ENCODE results near the gene ADH5. TPM values are rescaled to one million over a fixed set of nuclear protein-coding genes. Genes with fewer than 3 reads are reported as not detected.

ADH5 gene
- total RNA-seq, 1 experiment from 2014 or later = 64.3 TPM

DNA sequence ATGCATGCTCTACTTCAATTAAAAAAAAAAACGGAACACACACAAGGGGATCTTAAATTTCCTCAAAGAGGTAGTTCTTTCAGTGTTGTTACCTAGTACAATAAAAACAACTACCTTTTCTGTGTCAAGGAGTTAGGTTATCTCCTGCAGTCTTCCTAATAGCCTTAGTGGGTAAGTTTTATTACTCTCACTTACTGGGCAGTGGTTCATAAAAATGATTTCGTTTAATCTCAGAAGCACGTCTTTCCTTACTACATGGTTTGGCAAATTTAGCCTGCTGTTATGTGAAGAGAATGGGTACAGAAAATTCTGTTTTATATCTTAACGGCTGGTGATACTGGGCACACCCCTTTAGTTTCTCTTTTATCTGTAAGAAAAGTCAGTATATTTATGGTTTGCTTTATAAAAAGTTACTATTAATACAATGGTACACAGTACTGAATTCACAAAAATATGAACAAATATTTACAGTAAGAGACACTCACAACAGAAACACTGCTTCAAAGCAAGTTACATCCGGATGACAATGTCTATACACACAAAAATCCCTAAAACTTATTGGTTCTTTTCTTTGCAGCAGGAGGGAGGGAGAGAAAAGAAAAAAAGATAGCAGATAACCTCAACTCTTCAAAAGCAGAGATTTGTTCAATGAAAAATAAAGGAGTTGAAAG is 8.8 kb downstream of the ADH5 start:
- Histone ChIP-seq H3K4me1 (ENCODE audit: low read length) (no peaks in the 10 kb centered on the region), H2AFZ (ENCODE audit: low read length) (no peak overlapping the region), H3K9me3 (ENCODE audit: low read length) (no peaks in the 10 kb centered on the region), H3K9ac (ENCODE audit: low read length) (no peak overlapping the region), H4K20me1 (ENCODE audit: insufficient read depth, low read depth, low read length) (no peaks in the 10 kb centered on the region), H3K27ac (ENCODE audit: low read length) (no peak overlapping the region), H3K4me3 (ENCODE audit: low read length) (no peak overlapping the region), H3K9me2 (replicated peaks; ENCODE audit: insufficient read depth, low read length) (no peaks in the 10 kb centered on the region), H3K27me3 (ENCODE audit: low read length) (no peaks in the 10 kb centered on the region), H3K36me3 (ENCODE audit: insufficient read depth, low read length) (peaks cover 55% of the 10 kb centered on the region; the same call in 1 of the 2 replicates), H3K4me2 (ENCODE audit: low read depth, low read length, poor library complexity, severe bottlenecking) (no peak overlapping the region), H3K79me2 (ENCODE audit: low read length) (peaks cover 27% of the 10 kb centered on the region)
- DNase-seq = no peak

- H3K9ac ChIP-seq (ENCODE audit: low read length) = no peak overlapping the region
- H4K20me1 ChIP-seq (ENCODE audit: insufficient read depth, low read depth, low read length) = no peaks in the 10 kb centered on the region
- no peak overlapping the region for H2AFZ ChIP-seq (ENCODE audit: low read length)
- no peaks in the 10 kb centered on the region for H3K9me2 ChIP-seq (replicated peaks; ENCODE audit: insufficient read depth, low read length)
- no peak overlapping the region for H3K4me2 ChIP-seq (ENCODE audit: low read depth, low read length, poor library complexity, severe bottlenecking)
- no peaks in the 10 kb centered on the region for H3K27me3 ChIP-seq (ENCODE audit: low read length)
- no peak overlapping the region for H3K4me3 ChIP-seq (ENCODE audit: low read length)
- H3K4me1 ChIP-seq (ENCODE audit: low read length) = no peaks in the 10 kb centered on the region
- DNase-seq = no peak
- no peak overlapping the region for H3K27ac ChIP-seq (ENCODE audit: low read length)
- peaks cover 48% of the 10 kb centered on the region; the same call in 1 of the 2 replicates for H3K36me3 ChIP-seq (ENCODE audit: insufficient read depth, low read length)
- H3K79me2 ChIP-seq (ENCODE audit: low read length) = peaks cover 20% of the 10 kb centered on the region
- H3K9me3 ChIP-seq (ENCODE audit: low read length) = no peaks in the 10 kb centered on the region
These were observed 9.5 kb downstream of the ADH5 start for GRCh38 chr4:99078931-99079624.

DNA sequence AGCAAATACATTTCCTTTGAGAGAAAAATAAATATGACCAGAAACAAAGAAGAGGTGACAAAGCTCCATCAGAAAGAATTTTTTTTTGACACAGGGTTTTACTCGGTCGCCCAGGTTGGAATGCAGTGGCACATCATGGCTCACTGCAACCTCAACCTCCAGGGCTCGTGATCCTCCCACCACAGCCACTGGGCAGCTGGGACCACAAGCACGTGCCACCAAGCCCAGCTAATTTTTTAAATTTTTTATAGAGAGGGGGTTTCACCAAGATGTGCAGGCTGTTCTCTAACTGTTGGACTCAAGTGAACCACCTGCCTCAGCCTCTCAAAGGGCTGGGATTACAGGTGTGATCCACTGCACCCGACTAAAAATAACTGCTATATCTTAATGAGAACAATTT is 10.3 kb downstream of the ADH5 start:
- no peaks in the 10 kb centered on the region for H4K20me1 ChIP-seq (ENCODE audit: insufficient read depth, low read depth, low read length)
- H3K4me2 ChIP-seq (ENCODE audit: low read depth, low read length, poor library complexity, severe bottlenecking) = no peak overlapping the region
- no peaks in the 10 kb centered on the region for H3K9me3 ChIP-seq (ENCODE audit: low read length)
- no peaks in the 10 kb centered on the region for H3K27me3 ChIP-seq (ENCODE audit: low read length)
- H3K9me2 ChIP-seq (replicated peaks; ENCODE audit: insufficient read depth, low read length) = no peaks in the 10 kb centered on the region
- H3K4me3 ChIP-seq (ENCODE audit: low read length) = no peak overlapping the region
- no peak overlapping the region for H3K9ac ChIP-seq (ENCODE audit: low read length)
- no peak overlapping the region for H2AFZ ChIP-seq (ENCODE audit: low read length)
- peaks cover 49% of the 10 kb centered on the region; the same call in 1 of the 2 replicates for H3K36me3 ChIP-seq (ENCODE audit: insufficient read depth, low read length)
- peaks cover 15% of the 10 kb centered on the region for H3K79me2 ChIP-seq (ENCODE audit: low read length)
- H3K27ac ChIP-seq (ENCODE audit: low read length) = no peak overlapping the region
- DNase-seq = no peak
- no peaks in the 10 kb centered on the region for H3K4me1 ChIP-seq (ENCODE audit: low read length)

DNA sequence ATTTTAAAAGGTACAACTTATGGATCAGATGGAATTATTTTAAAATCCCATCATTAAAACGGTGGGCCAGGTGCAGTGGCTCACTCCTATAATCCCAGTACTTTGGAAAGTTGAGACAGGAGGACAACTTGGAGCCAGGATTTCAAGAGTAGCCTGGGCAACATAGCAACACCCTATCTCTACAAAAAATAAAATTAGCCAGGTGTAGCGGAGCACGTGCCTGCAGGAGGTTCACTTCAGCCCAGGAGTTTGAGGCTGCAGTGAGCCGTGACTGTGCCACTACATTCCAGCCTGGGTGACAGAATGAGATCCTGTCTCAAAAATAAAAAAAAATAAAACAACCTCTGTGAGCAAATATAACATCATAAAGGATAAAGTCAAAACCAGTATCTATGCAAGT is 11.4 kb downstream of the ADH5 start:
- Histone ChIP-seq H4K20me1 (ENCODE audit: insufficient read depth, low read depth, low read length) (no peaks in the 10 kb centered on the region), H3K9me3 (ENCODE audit: low read length) (no peaks in the 10 kb centered on the region), H3K27ac (ENCODE audit: low read length) (no peak overlapping the region), H3K9ac (ENCODE audit: low read length) (no peak overlapping the region), H2AFZ (ENCODE audit: low read length) (no peak overlapping the region), H3K27me3 (ENCODE audit: low read length) (no peaks in the 10 kb centered on the region), H3K4me2 (ENCODE audit: low read depth, low read length, poor library complexity, severe bottlenecking) (no peak overlapping the region), H3K79me2 (ENCODE audit: low read length) (peaks cover 7% of the 10 kb centered on the region; the same call in 1 of the 2 replicates), H3K9me2 (replicated peaks; ENCODE audit: insufficient read depth, low read length) (no peaks in the 10 kb centered on the region), H3K36me3 (ENCODE audit: insufficient read depth, low read length) (peaks cover 49% of the 10 kb centered on the region; the same call in 1 of the 2 replicates), H3K4me1 (ENCODE audit: low read length) (no peaks in the 10 kb centered on the region), H3K4me3 (ENCODE audit: low read length) (no peak overlapping the region)
- no peak for DNase-seq

GRCh38 chr4:99076292-99076976 is 12.2 kb downstream of the ADH5 start:
- Histone ChIP-seq H3K9me3 (ENCODE audit: low read length) (no peaks in the 10 kb centered on the region), H3K27me3 (ENCODE audit: low read length) (no peaks in the 10 kb centered on the region), H3K79me2 (ENCODE audit: low read length) (0 out of 2 replicates have a peak, but pooled peaks cover 6% of the 10 kb centered on the region), H3K36me3 (ENCODE audit: insufficient read depth, low read length) (peaks cover 48% of the 10 kb centered on the region; the same call in 1 of the 2 replicates), H3K4me2 (ENCODE audit: low read depth, low read length, poor library complexity, severe bottlenecking) (no peak overlapping the region), H2AFZ (ENCODE audit: low read length) (no peak overlapping the region), H3K9ac (ENCODE audit: low read length) (no peak overlapping the region), H3K27ac (ENCODE audit: low read length) (no peak overlapping the region), H4K20me1 (ENCODE audit: insufficient read depth, low read depth, low read length) (no peaks in the 10 kb centered on the region), H3K4me3 (ENCODE audit: low read length) (no peak overlapping the region), H3K4me1 (ENCODE audit: low read length) (no peaks in the 10 kb centered on the region), H3K9me2 (replicated peaks; ENCODE audit: insufficient read depth, low read length) (no peaks in the 10 kb centered on the region)
- DNase-seq = no peak

GRCh38 chr4:99074816-99075215 is 13.8 kb downstream of the ADH5 start:
- Histone ChIP-seq H3K4me3 (ENCODE audit: low read length) (no peak overlapping the region), H4K20me1 (ENCODE audit: insufficient read depth, low read depth, low read length) (no peaks in the 10 kb centered on the region), H3K36me3 (ENCODE audit: insufficient read depth, low read length) (peaks cover 40% of the 10 kb centered on the region; the same call in 1 of the 2 replicates), H2AFZ (ENCODE audit: low read length) (no peak overlapping the region), H3K4me2 (ENCODE audit: low read depth, low read length, poor library complexity, severe bottlenecking) (no peak overlapping the region), H3K4me1 (ENCODE audit: low read length) (no peaks in the 10 kb centered on the region), H3K27me3 (ENCODE audit: low read length) (no peaks in the 10 kb centered on the region), H3K79me2 (ENCODE audit: low read length) (0 out of 2 replicates have a peak, but pooled peaks cover 6% of the 10 kb centered on the region), H3K27ac (ENCODE audit: low read length) (no peak overlapping the region), H3K9me2 (replicated peaks; ENCODE audit: insufficient read depth, low read length) (no peaks in the 10 kb centered on the region), H3K9ac (ENCODE audit: low read length) (no peak overlapping the region), H3K9me3 (ENCODE audit: low read length) (no peaks in the 10 kb centered on the region)
- DNase-seq = no peak

- no peak overlapping the region for H3K4me2 ChIP-seq (ENCODE audit: low read depth, low read length, poor library complexity, severe bottlenecking)
- H3K27me3 ChIP-seq (ENCODE audit: low read length) = no peaks in the 10 kb centered on the region
- no peaks in the 10 kb centered on the region for H3K4me1 ChIP-seq (ENCODE audit: low read length)
- H3K9me2 ChIP-seq (replicated peaks; ENCODE audit: insufficient read depth, low read length) = no peaks in the 10 kb centered on the region
- H3K27ac ChIP-seq (ENCODE audit: low read length) = no peak overlapping the region
- H2AFZ ChIP-seq (ENCODE audit: low read length) = no peak overlapping the region
- H3K4me3 ChIP-seq (ENCODE audit: low read length) = no peak overlapping the region
- no peaks in the 10 kb centered on the region for H3K9me3 ChIP-seq (ENCODE audit: low read length)
- no peaks in the 10 kb centered on the region for H4K20me1 ChIP-seq (ENCODE audit: insufficient read depth, low read depth, low read length)
- no peaks in the 10 kb centered on the region for H3K79me2 ChIP-seq (ENCODE audit: low read length)
- no peak overlapping the region for H3K9ac ChIP-seq (ENCODE audit: low read length)
- DNase-seq = no peak
- H3K36me3 ChIP-seq (ENCODE audit: insufficient read depth, low read length) = peaks cover 26% of the 10 kb centered on the region
These were observed 17.4 kb downstream of the ADH5 start for GRCh38 chr4:99071159-99071558.

DNA sequence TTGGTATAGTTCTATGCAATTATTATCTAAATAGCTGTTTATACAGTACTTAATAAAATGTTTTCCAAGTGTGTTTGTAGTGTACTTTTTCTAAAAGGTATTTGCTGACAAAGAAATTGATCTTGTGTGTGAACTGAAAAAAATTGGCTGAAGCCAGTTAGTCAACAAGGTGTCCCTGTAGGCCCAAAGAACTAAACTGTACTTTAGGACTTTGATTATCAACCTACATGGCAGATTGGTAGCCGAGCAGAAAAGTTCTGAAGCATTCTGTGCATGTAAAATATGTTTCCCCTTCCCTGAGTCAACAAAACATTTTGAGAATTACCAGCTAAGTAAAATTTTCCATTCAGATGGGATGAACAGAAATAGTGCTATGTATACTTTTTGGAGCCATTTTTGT is 21.0 kb downstream of the ADH5 start:
- no peaks in the 10 kb centered on the region for H3K79me2 ChIP-seq (ENCODE audit: low read length)
- H3K4me2 ChIP-seq (ENCODE audit: low read depth, low read length, poor library complexity, severe bottlenecking) = no peak overlapping the region
- no peaks in the 10 kb centered on the region for H3K4me1 ChIP-seq (ENCODE audit: low read length)
- H3K27me3 ChIP-seq (ENCODE audit: low read length) = no peaks in the 10 kb centered on the region
- H3K27ac ChIP-seq (ENCODE audit: low read length) = no peak overlapping the region
- peaks cover 27% of the 10 kb centered on the region for H3K36me3 ChIP-seq (ENCODE audit: insufficient read depth, low read length)
- no peaks in the 10 kb centered on the region for H4K20me1 ChIP-seq (ENCODE audit: insufficient read depth, low read depth, low read length)
- no peak overlapping the region for H3K9ac ChIP-seq (ENCODE audit: low read length)
- no peak for DNase-seq
- no peak overlapping the region for H3K4me3 ChIP-seq (ENCODE audit: low read length)
- H3K9me3 ChIP-seq (ENCODE audit: low read length) = no peaks in the 10 kb centered on the region
- H2AFZ ChIP-seq (ENCODE audit: low read length) = no peak overlapping the region
- H3K9me2 ChIP-seq (replicated peaks; ENCODE audit: insufficient read depth, low read length) = no peaks in the 10 kb centered on the region

Data from Karpas-422 (cell line).